ENCODE data around the gene NFATC2.

DNA sequence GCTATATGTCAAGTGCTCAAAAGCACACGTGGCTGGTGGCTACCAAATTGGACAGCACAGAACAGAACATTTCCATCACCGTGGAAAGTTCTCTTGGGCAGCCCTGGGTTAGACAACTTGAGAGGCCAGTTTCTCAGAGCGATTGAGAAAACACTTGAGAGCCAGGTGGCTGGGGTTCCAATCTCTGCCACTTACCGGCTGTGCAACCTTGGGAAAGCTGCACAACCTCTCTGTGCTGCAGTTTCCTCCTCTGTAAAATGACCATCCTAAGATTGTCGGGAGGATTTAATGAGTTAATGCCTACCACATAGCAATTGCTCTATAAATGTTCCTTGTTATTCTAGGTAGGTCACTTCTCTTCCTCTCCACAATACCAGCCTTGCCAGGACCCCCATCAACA, 25.1 kb upstream of the NFATC2 start:
- no peak for TF ChIP-seq POLR2A (IDR thresholded peaks at IDR 0.05)
- TF ChIP-seq, protein P1, sequence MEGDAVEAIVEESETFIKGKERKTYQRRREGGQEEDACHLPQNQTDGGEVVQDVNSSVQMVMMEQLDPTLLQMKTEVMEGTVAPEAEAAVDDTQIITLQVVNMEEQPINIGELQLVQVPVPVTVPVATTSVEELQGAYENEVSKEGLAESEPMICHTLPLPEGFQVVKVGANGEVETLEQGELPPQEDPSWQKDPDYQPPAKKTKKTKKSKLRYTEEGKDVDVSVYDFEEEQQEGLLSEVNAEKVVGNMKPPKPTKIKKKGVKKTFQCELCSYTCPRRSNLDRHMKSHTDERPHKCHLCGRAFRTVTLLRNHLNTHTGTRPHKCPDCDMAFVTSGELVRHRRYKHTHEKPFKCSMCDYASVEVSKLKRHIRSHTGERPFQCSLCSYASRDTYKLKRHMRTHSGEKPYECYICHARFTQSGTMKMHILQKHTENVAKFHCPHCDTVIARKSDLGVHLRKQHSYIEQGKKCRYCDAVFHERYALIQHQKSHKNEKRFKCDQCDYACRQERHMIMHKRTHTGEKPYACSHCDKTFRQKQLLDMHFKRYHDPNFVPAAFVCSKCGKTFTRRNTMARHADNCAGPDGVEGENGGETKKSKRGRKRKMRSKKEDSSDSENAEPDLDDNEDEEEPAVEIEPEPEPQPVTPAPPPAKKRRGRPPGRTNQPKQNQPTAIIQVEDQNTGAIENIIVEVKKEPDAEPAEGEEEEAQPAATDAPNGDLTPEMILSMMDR (IDR thresholded peaks at IDR 0.05): no peak
- no peak for TF ChIP-seq POLR2AphosphoS5 (IDR thresholded peaks at IDR 0.05)

Measured in breast epithelium (tissue), 3 donors.